Left lung (tissue), 10 donors: Measurements from ENCODE around the gene POGZ. TPM values are rescaled to one million over a fixed set of nuclear protein-coding genes. Genes with fewer than 3 reads are reported as not detected.

Experiments
- ATAC-seq: fragments of 200-7000 bp; cut with Tn5 transposase; one replicate; pipeline ENCODE4 v1.9.1; 2020; ENCODE audit warnings: moderate library complexity
- DNase-seq, 4 donors: peaks; one replicate each; pipeline ENCODE4 v3.0.0-alpha.2; 2013 to 2020
- H3K27ac ChIP-seq, 2 donors: fragments of 200-600 bp; sonication (generic) in 1 of 2; one replicate each; pipeline versions ENCODE4 v1.5.0 to v1.8.0; 2020 to 2021
- H3K27me3 ChIP-seq, 2 donors: fragments of 200-600 bp; sonication (generic) in 1 of 2; one replicate each; pipeline versions ENCODE4 v1.5.0 to v1.8.0; 2020 to 2021
- H3K36me3 ChIP-seq, 2 donors: fragments of 200-600 bp; sonication (generic) in 1 of 2; one replicate each; pipeline versions ENCODE4 v1.5.0 to v1.8.0; 2020 to 2021
- H3K4me1 ChIP-seq, 2 donors: fragments of 200-600 bp; one replicate each; pipeline ENCODE4 v1.8.0; 2021
- H3K4me3 ChIP-seq, 2 donors: fragments of 200-600 bp; sonication (generic) in 1 of 2; one replicate each; pipeline versions ENCODE4 v1.5.0 to v1.8.0; 2020 to 2021; ENCODE audit warnings: mild to moderate bottlenecking in 1 of 2
- H3K9me3 ChIP-seq, 2 donors: fragments of 200-600 bp; sonication (generic) in 1 of 2; one replicate each; pipeline versions ENCODE4 v1.5.0 to v1.8.0; 2020 to 2021
- CTCF ChIP-seq, 2 donors: fragments of 200-600 bp; sonication (generic) in 1 of 2; IDR thresholded peaks; one replicate each; pipeline versions ENCODE4 v1.5.0 to v1.8.0; 2021; ENCODE audit warnings: antibody characterized with exemption in 2 of 2
- intact Hi-C, 2 donors: fragments of 100-400 bp; cut with DNase I; formaldehyde crosslinking; loops; one replicate each; pipeline versions ENCODE4 v1.11.2 to v1.14.2; 2022
- polyA plus RNA-seq, 6 donors: library from polyadenylated mRNA; unstranded; fragments of 120-200 nt; gene quantifications; one replicate each; pipeline ENCODE4 v1.2.1, GENCODE V29; 2013; ENCODE audit not compliant: insufficient read length in 6 of 6
- total RNA-seq, 2 donors: library from RNA; stranded (reverse); fragmentation: NEBNext Ultra II Directional; extraction: Animal tissue kit (Norgen Biotek cat#: 25700); gene quantifications; one replicate each; pipeline ENCODE4 v1.2.1, GENCODE V29; 2021
- donor health status: DM: no; HTN: yes; CAD: no.
- donor health status: DM: no; HTN: no; CAD: no.

The POGZ gene
- total and polyA plus RNA-seq, 8 donors = 65.6 to 160 (median 124) TPM

GRCh38 chr1:151478140-151478812 is 19.0 kb upstream of the POGZ start:
- intact Hi-C loops = no loop called here
- DNase-seq (no peak), ATAC-seq (no peak)
- no peaks in the 10 kb centered on the region for H3K27me3 ChIP-seq
- H3K4me1 ChIP-seq = peaks cover 0 to 6% of the 10 kb centered on the region in 2 donors
- peaks cover 0 to 7% of the 10 kb centered on the region in 2 donors for H3K9me3 ChIP-seq
- no peaks in the 10 kb centered on the region for H3K36me3 ChIP-seq
- no peak for TF ChIP-seq CTCF (IDR thresholded peaks at IDR 0.05)
- H3K27ac ChIP-seq = no peak overlapping the region
- no peak overlapping the region for H3K4me3 ChIP-seq

- TF ChIP-seq CTCF (IDR thresholded peaks at IDR 0.05) = no peak
- DNase-seq (no peak), ATAC-seq (no peak)
- peaks cover 0 to 4% of the 10 kb centered on the region in 2 donors for H3K9me3 ChIP-seq
- H3K36me3 ChIP-seq = no peaks in the 10 kb centered on the region
- intact Hi-C loops = no loop called here
- peaks cover 0 to 6% of the 10 kb centered on the region in 2 donors for H3K4me1 ChIP-seq
- H3K4me3 ChIP-seq = no peak overlapping the region
- no peak overlapping the region for H3K27ac ChIP-seq
- H3K27me3 ChIP-seq = no peaks in the 10 kb centered on the region
Measured at GRCh38 chr1:151477066-151477465, 17.8 kb upstream of the POGZ start.

GRCh38 chr1:151476083-151476482 is 16.8 kb upstream of the POGZ start:
- intact Hi-C loops = no loop called here
- no peak for ATAC-seq
- H3K9me3 ChIP-seq = no peaks in the 10 kb centered on the region
- H3K36me3 ChIP-seq = no peaks in the 10 kb centered on the region
- H3K27me3 ChIP-seq = no peaks in the 10 kb centered on the region
- no peak for TF ChIP-seq CTCF (IDR thresholded peaks at IDR 0.05)
- DNase-seq = no peak
- no peak overlapping the region for H3K4me3 ChIP-seq
- peaks cover 0 to 6% of the 10 kb centered on the region in 2 donors for H3K4me1 ChIP-seq
- H3K27ac ChIP-seq = no peak overlapping the region

GRCh38 chr1:151475175-151475574 is 15.9 kb upstream of the POGZ start:
- H3K9me3 ChIP-seq = no peaks in the 10 kb centered on the region
- peaks cover 0 to 6% of the 10 kb centered on the region in 2 donors for H3K4me1 ChIP-seq
- DNase-seq (no peak), ATAC-seq (no peak)
- intact Hi-C loops = no loop called here
- no peaks in the 10 kb centered on the region for H3K36me3 ChIP-seq
- H3K27ac ChIP-seq = no peak overlapping the region
- no peak overlapping the region for H3K4me3 ChIP-seq
- no peak for TF ChIP-seq CTCF (IDR thresholded peaks at IDR 0.05)
- H3K27me3 ChIP-seq = no peaks in the 10 kb centered on the region

GRCh38 chr1:151474745-151475144 is 15.5 kb upstream of the POGZ start:
- H3K4me3 ChIP-seq = no peak overlapping the region
- H3K4me1 ChIP-seq = peaks cover 0 to 6% of the 10 kb centered on the region in 2 donors
- no peaks in the 10 kb centered on the region for H3K27me3 ChIP-seq
- ATAC-seq = no peak
- H3K27ac ChIP-seq = no peak overlapping the region
- DNase-seq = no peak
- intact Hi-C loops = no loop called here
- H3K9me3 ChIP-seq = no peaks in the 10 kb centered on the region
- no peak for TF ChIP-seq CTCF (IDR thresholded peaks at IDR 0.05)
- no peaks in the 10 kb centered on the region for H3K36me3 ChIP-seq
